ENCODE measurements around the gene ARHGEF19. TPM values are rescaled to one million over a fixed set of nuclear protein-coding genes. Genes with fewer than 3 reads are reported as not detected.

The ARHGEF19 gene
- total and polyA plus RNA-seq, 2 of the 13 experiments (the other 11 are each of a cell fraction or from before 2014, with no cell fraction given): 1.7 to 1.8 TPM

DNA sequence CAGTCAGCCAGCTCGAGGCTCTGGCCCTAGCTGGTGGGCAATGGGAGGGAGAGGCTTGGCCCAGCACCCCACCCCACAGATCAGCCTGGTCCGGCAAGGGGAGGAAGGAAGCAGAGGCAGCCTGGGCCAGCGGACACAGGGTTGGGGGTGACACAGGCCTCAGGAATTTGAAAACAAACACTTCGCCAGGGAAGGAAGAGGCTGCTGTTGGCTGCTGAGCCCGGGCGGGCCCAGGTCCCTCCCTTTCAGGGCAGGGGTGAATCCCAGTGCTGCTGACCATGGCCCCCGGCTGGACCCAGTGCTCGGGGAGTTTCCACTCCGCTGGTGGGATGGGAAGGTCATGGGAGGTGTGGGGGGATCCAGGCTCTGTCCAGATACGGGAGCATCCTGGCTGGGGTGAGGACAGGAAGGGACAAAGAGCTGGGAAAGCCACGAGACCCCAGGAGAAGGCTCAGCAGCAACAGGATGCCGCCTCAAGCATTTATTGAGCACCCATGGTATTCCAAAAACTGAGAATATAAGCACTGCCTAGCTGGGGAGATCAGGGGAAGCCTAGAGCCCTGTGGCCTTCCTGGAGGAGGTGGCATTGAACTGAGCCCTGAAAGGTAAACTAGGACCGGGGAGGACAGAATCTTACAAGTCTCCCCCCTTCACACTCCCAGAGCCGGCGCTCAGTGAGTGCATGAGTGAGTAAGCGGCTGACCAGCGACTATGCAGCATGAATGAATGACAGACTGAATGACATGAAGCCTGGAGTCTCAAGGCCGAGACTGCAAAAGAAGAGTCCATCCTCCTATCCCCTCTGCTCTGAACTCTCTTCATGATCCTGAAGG lies 30.3 kb downstream of the ARHGEF19 start (continued):
- TF ChIP-seq, protein P1, sequence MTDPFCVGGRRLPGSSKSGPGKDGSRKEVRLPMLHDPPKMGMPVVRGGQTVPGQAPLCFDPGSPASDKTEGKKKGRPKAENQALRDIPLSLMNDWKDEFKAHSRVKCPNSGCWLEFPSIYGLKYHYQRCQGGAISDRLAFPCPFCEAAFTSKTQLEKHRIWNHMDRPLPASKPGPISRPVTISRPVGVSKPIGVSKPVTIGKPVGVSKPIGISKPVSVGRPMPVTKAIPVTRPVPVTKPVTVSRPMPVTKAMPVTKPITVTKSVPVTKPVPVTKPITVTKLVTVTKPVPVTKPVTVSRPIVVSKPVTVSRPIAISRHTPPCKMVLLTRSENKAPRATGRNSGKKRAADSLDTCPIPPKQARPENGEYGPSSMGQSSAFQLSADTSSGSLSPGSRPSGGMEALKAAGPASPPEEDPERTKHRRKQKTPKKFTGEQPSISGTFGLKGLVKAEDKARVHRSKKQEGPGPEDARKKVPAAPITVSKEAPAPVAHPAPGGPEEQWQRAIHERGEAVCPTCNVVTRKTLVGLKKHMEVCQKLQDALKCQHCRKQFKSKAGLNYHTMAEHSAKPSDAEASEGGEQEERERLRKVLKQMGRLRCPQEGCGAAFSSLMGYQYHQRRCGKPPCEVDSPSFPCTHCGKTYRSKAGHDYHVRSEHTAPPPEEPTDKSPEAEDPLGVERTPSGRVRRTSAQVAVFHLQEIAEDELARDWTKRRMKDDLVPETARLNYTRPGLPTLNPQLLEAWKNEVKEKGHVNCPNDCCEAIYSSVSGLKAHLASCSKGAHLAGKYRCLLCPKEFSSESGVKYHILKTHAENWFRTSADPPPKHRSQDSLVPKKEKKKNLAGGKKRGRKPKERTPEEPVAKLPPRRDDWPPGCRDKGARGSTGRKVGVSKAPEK (CRISPR knock-in tag; IDR thresholded peaks at IDR 0.05; ENCODE audit: borderline replicate concordance): 0 out of 2 replicates have a peak, but pooled peaks have one; percentile 77
- peak; percentile 71 for TF ChIP-seq IRF2 (CRISPR knock-in tag; IDR thresholded peaks at IDR 0.05)
- TF ChIP-seq DMAP1 (CRISPR knock-in tag; IDR thresholded peaks at IDR 0.05): peak; percentile 26; the same call in 1 of the 2 replicates
- TF ChIP-seq CHD4 (IDR thresholded peaks at IDR 0.05; ENCODE audit: borderline replicate concordance, low read length): no peak
- no peak for TF ChIP-seq ZNF234 (CRISPR knock-in tag; conservative IDR thresholded peaks at IDR 0.05)
- TF ChIP-seq, protein P2, sequence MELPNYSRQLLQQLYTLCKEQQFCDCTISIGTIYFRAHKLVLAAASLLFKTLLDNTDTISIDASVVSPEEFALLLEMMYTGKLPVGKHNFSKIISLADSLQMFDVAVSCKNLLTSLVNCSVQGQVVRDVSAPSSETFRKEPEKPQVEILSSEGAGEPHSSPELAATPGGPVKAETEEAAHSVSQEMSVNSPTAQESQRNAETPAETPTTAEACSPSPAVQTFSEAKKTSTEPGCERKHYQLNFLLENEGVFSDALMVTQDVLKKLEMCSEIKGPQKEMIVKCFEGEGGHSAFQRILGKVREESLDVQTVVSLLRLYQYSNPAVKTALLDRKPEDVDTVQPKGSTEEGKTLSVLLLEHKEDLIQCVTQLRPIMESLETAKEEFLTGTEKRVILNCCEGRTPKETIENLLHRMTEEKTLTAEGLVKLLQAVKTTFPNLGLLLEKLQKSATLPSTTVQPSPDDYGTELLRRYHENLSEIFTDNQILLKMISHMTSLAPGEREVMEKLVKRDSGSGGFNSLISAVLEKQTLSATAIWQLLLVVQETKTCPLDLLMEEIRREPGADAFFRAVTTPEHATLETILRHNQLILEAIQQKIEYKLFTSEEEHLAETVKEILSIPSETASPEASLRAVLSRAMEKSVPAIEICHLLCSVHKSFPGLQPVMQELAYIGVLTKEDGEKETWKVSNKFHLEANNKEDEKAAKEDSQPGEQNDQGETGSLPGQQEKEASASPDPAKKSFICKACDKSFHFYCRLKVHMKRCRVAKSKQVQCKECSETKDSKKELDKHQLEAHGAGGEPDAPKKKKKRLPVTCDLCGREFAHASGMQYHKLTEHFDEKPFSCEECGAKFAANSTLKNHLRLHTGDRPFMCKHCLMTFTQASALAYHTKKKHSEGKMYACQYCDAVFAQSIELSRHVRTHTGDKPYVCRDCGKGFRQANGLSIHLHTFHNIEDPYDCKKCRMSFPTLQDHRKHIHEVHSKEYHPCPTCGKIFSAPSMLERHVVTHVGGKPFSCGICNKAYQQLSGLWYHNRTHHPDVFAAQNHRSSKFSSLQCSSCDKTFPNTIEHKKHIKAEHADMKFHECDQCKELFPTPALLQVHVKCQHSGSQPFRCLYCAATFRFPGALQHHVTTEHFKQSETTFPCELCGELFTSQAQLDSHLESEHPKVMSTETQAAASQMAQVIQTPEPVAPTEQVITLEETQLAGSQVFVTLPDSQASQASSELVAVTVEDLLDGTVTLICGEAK (IDR thresholded peaks at IDR 0.05): no peak
- TF ChIP-seq, protein P2 (CRISPR knock-in tag; IDR thresholded peaks at IDR 0.05): no peak
- no peak for TF ChIP-seq NFRKB (IDR thresholded peaks at IDR 0.05)
- TF ChIP-seq, protein P3, sequence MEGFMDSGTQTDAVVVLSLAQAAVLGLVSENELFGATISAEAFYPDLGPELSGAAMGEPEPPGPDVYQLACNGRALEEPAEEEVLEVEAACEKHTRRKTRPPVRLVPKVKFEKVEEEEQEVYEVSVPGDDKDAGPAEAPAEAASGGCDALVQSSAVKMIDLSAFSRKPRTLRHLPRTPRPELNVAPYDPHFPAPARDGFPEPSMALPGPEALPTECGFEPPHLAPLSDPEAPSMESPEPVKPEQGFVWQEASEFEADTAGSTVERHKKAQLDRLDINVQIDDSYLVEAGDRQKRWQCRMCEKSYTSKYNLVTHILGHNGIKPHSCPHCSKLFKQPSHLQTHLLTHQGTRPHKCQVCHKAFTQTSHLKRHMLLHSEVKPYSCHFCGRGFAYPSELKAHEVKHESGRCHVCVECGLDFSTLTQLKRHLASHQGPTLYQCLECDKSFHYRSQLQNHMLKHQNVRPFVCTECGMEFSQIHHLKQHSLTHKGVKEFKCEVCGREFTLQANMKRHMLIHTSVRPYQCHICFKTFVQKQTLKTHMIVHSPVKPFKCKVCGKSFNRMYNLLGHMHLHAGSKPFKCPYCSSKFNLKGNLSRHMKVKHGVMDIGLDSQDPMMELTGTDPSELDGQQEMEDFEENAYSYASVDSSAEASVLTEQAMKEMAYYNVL (CRISPR knock-in tag; IDR thresholded peaks at IDR 0.05; ENCODE audit: borderline replicate concordance): no peak
- TF ChIP-seq FOSL2 (CRISPR knock-in tag; IDR thresholded peaks at IDR 0.05): peak; percentile 98
- no peak for TF ChIP-seq ZNF775 (CRISPR knock-in tag; IDR thresholded peaks at IDR 0.05; ENCODE audit: borderline replicate concordance)
- no peak for TF ChIP-seq ZNF782 (CRISPR knock-in tag; IDR thresholded peaks at IDR 0.05; ENCODE audit: borderline replicate concordance)
- no peak for TF ChIP-seq ZNF12 (CRISPR knock-in tag; IDR thresholded peaks at IDR 0.05)
- TF ChIP-seq, protein P4, sequence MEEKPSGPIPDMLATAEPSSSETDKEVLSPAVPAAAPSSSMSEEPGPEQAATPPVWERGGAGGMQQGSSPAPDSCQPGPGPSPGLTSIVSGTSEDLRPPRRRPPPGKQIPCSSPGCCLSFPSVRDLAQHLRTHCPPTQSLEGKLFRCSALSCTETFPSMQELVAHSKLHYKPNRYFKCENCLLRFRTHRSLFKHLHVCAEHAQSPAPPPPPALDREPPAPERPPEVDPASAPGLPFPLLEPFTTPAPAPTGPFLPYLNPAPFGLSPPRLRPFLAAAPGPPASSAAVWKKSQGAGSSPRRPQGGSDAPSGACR (CRISPR knock-in tag; IDR thresholded peaks at IDR 0.05): 0 out of 2 replicates have a peak, but pooled peaks have one; percentile 15

All from HepG2 (cell line).